Measurements from ENCODE around the gene GRM2.

GRCh38 chr3:51669241-51670052 lies 37.4 kb upstream of the GRM2 start:
- TF ChIP-seq CTCF (IDR thresholded peaks at IDR 0.05) (peak; percentile 85 to 96 (median 91)), POLR2A (IDR thresholded peaks at IDR 0.05) (no peak), EP300 (IDR thresholded peaks at IDR 0.05) (no peak), POLR2AphosphoS5 (IDR thresholded peaks at IDR 0.05) (peak in 1 of 4 donors; percentile 11)
